ENCODE results near the gene SMARCA4.
"Not testable (repeated sequence)": the region's sequence is repeated elsewhere in the genome, so short reads cannot be mapped to it uniquely, and the experiment has no call there.

DNA sequence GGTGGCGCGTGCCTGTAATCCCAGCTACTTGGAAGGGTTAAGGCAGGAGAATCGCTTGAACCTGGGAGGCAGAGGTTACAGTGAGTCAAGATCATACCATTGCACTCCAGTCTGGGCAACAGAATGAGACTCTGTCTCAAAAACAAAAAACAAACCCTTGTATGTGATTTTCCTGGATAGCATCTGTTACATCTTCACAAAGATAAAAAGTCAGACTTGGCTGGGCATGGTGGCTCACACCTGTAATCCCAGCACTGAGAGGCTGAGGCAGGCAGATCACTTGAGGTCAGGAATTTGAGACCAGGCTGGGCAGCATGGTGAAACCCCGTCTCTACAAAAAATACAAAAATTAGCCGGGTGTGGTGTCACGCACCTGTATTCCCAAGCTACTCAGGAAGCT lies 136.5 kb downstream of the SMARCA4 start:
- TF ChIP-seq, protein P1, sequence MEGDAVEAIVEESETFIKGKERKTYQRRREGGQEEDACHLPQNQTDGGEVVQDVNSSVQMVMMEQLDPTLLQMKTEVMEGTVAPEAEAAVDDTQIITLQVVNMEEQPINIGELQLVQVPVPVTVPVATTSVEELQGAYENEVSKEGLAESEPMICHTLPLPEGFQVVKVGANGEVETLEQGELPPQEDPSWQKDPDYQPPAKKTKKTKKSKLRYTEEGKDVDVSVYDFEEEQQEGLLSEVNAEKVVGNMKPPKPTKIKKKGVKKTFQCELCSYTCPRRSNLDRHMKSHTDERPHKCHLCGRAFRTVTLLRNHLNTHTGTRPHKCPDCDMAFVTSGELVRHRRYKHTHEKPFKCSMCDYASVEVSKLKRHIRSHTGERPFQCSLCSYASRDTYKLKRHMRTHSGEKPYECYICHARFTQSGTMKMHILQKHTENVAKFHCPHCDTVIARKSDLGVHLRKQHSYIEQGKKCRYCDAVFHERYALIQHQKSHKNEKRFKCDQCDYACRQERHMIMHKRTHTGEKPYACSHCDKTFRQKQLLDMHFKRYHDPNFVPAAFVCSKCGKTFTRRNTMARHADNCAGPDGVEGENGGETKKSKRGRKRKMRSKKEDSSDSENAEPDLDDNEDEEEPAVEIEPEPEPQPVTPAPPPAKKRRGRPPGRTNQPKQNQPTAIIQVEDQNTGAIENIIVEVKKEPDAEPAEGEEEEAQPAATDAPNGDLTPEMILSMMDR (IDR thresholded peaks at IDR 0.05): not testable (repeated sequence)
- not testable (repeated sequence) for TF ChIP-seq TCF7L2 (IDR thresholded peaks at IDR 0.05; ENCODE audit: low read depth, low read length); SIN3A (IDR thresholded peaks at IDR 0.05; ENCODE audit: borderline replicate concordance, insufficient read depth, low read depth, low read length); POLR2AphosphoS5 (IDR thresholded peaks at IDR 0.05; ENCODE audit: low read depth, low read length)

Data from Panc1 (cell line).